Amniotic epithelial cell (primary cell): ENCODE measurements around the gene TSTD1.

Experiments used
- DNase-seq: peaks from one replicate; pipeline ENCODE4 v3.0.0-alpha.2; 2010; ENCODE audit warnings: low read depth

Gene TSTD1

GRCh38 chr1:161038523-161039153, at the start of gene TSTD1:
Gene TSTD1 (minus strand): TSS chr1:161038964. CDS start chr1:161038889, 75 bp downstream.
- peak; percentile 57 for DNase-seq

GRCh38 chr1:161086457-161086856, 47.7 kb upstream of the TSTD1 start:
- no peak for DNase-seq

- DNase-seq = peak; percentile 58
Observed at GRCh38 chr1:161085165-161085564, 46.4 kb upstream of the TSTD1 start.

- peak; percentile 17 for DNase-seq
Observed at GRCh38 chr1:161084597-161084988, 45.8 kb upstream of the TSTD1 start.

GRCh38 chr1:161083748-161084596, 45.2 kb upstream of the TSTD1 start:
- peak; percentile 66 for DNase-seq

GRCh38 chr1:161082996-161083747, 44.4 kb upstream of the TSTD1 start:
- peak; percentile 99 for DNase-seq

GRCh38 chr1:161082483-161082882, 43.7 kb upstream of the TSTD1 start:
- no peak for DNase-seq

GRCh38 chr1:161081519-161081918, 42.8 kb upstream of the TSTD1 start:
- no peak for DNase-seq

- peak; percentile 67 for DNase-seq
Observed at GRCh38 chr1:161080441-161081405, 42.0 kb upstream of the TSTD1 start.

- no peak for DNase-seq
Observed at GRCh38 chr1:161079436-161080110, 40.8 kb upstream of the TSTD1 start.

GRCh38 chr1:161077426-161077825, 38.7 kb upstream of the TSTD1 start:
- DNase-seq = no peak

- DNase-seq = no peak
Observed at GRCh38 chr1:161076410-161076809, 37.6 kb upstream of the TSTD1 start.

- DNase-seq = no peak
Observed at GRCh38 chr1:161074676-161075368, 36.1 kb upstream of the TSTD1 start.

GRCh38 chr1:161073474-161074121, 34.8 kb upstream of the TSTD1 start:
- no peak for DNase-seq

- no peak for DNase-seq
Observed at GRCh38 chr1:161072751-161073449, 34.1 kb upstream of the TSTD1 start.

GRCh38 chr1:161071886-161072371, 33.2 kb upstream of the TSTD1 start:
- peak; percentile 70 for DNase-seq

GRCh38 chr1:161070761-161071160, 32.0 kb upstream of the TSTD1 start:
- DNase-seq = no peak

- no peak for DNase-seq
Observed at GRCh38 chr1:161069731-161070270, 31.0 kb upstream of the TSTD1 start, which contains the start of gene ARHGAP30. Gene ARHGAP30 (minus strand): TSS chr1:161069891. CDS start chr1:161069624, 267 bp downstream.

- DNase-seq = no peak
Observed at GRCh38 chr1:161069241-161069640, 30.5 kb upstream of the TSTD1 start.
